Astrocyte (in vitro differentiated cells and primary cell): ENCODE measurements around the gene PICALM. TPM values are rescaled to one million over a fixed set of nuclear protein-coding genes. Genes with fewer than 3 reads are reported as not detected.

Experiments
- DNase-seq: peaks from one replicate; pipeline ENCODE4 v3.0.0-alpha.2; 2010; ENCODE audit warnings: low read depth
- FAIRE-seq: peaks from 2 replicates; lab custom pipeline; 2011; peaks lifted over from hg19 to GRCh38; lab: Jason Lieb, UNC
- H2AFZ ChIP-seq: 2 replicates; pipeline ENCODE4 v1.6.0; 2012; ENCODE audit warnings: low read depth, low read length, inconsistent platforms
- H3K27ac ChIP-seq: 2 replicates; pipeline ENCODE4 v1.5.1; 2011; ENCODE audit warnings: low read depth, low read length, inconsistent platforms
- H3K27me3 ChIP-seq: 2 replicates; pipeline ENCODE4 v1.6.0; 2011; ENCODE audit warnings: low read length, inconsistent platforms; ENCODE audit not compliant: insufficient read depth
- H3K36me3 ChIP-seq: 2 replicates; pipeline ENCODE4 v1.5.1; 2011; ENCODE audit warnings: low read length, inconsistent platforms; ENCODE audit not compliant: insufficient read depth
- H3K4me1 ChIP-seq: 2 replicates; pipeline ENCODE4 v1.5.1; 2011; ENCODE audit warnings: low read length, inconsistent platforms; ENCODE audit not compliant: insufficient read depth
- H3K4me2 ChIP-seq: 2 replicates; pipeline ENCODE4 v1.6.0; 2012; ENCODE audit warnings: low read length, inconsistent platforms
- H3K4me3 ChIP-seq: 2 replicates; pipeline ENCODE4 v1.5.1; 2011; ENCODE audit warnings: low read depth, mild to moderate bottlenecking, low read length, inconsistent platforms; ENCODE audit not compliant: insufficient read depth
- H3K79me2 ChIP-seq: 2 replicates; pipeline ENCODE4 v1.6.0; 2012; ENCODE audit warnings: mild to moderate bottlenecking, low read length, inconsistent platforms; ENCODE audit not compliant: insufficient read depth
- H3K9ac ChIP-seq: 2 replicates; pipeline ENCODE4 v1.6.0; 2012; ENCODE audit warnings: mild to moderate bottlenecking, low read length, inconsistent platforms
- H3K9me3 ChIP-seq: 2 replicates; pipeline ENCODE4 v1.5.1; 2012; ENCODE audit warnings: low read depth, mild to moderate bottlenecking, low read length, inconsistent platforms; ENCODE audit not compliant: insufficient read depth
- H4K20me1 ChIP-seq: 2 replicates; pipeline ENCODE4 v1.6.0; 2012; ENCODE audit warnings: low read length, inconsistent platforms; ENCODE audit not compliant: insufficient read depth
- H3K27ac Mint-ChIP-seq: one replicate; pipeline ENCODE4 v1.8.0; 2021; ENCODE audit warnings: mild to moderate bottlenecking, mixed read lengths; ENCODE audit not compliant: unreplicated experiment
- H3K27me3 Mint-ChIP-seq: one replicate; pipeline ENCODE4 v1.8.0; 2021; ENCODE audit warnings: low read depth, mixed read lengths; ENCODE audit not compliant: unreplicated experiment
- H3K36me3 Mint-ChIP-seq: one replicate; pipeline ENCODE4 v1.8.0; 2021; ENCODE audit warnings: low read depth, mixed read lengths; ENCODE audit not compliant: unreplicated experiment
- H3K4me1 Mint-ChIP-seq: one replicate; pipeline ENCODE4 v1.8.0; 2021; ENCODE audit warnings: low read depth, mixed read lengths; ENCODE audit not compliant: unreplicated experiment
- H3K4me3 Mint-ChIP-seq: one replicate; pipeline ENCODE4 v1.8.0; 2021; ENCODE audit warnings: mild to moderate bottlenecking, moderate library complexity, mixed read lengths; ENCODE audit not compliant: unreplicated experiment
- H3K9me3 Mint-ChIP-seq: one replicate; pipeline ENCODE4 v1.8.0; 2021; ENCODE audit warnings: mild to moderate bottlenecking, mixed read lengths; ENCODE audit not compliant: unreplicated experiment
- EZH2 ChIP-seq: IDR thresholded peaks from 2 replicates; pipeline ENCODE4 v1.6.1; 2012; ENCODE audit warnings: mild to moderate bottlenecking, low read length, inconsistent platforms; ENCODE audit not compliant: insufficient read depth
- total RNA-seq: library from RNA; stranded (reverse); gene quantifications from 2 replicates; pipeline ENCODE4 v1.2.1, GENCODE V29; 2021
- TF ChIP-seq, protein P1 (sequence below): IDR thresholded peaks from 2 replicates; pipeline ENCODE4 v1.5.1; 2011; ENCODE audit warnings: low read depth, mild to moderate bottlenecking, inconsistent platforms, low read length, moderate library complexity; ENCODE audit not compliant: insufficient read depth

PICALM gene
- total RNA-seq, 1 donor from 2014 or later, result 260 TPM

DNA sequence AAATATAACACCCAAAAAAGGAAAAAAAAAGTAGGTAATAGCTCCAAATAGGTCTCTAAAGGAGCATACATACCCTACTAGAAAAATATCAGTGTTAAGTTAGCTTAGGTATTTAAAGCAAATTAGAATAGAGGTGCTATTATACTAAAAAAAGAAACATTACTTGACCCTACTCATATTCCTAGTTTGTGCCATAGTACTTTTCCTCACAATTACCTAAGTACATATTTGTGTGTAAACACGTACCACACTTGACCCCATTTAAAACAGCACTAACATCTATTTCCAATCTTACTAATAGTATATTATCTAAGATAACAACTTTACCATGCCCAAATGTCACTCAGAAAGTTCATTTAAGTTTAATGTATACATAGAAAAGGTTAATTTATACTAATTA, 57.7 kb downstream of the PICALM start:
- Mint-ChIP-seq H3K4me1 (peaks cover 5% of the 10 kb centered on the region), H3K9me3 (no peaks in the 10 kb centered on the region)

DNA sequence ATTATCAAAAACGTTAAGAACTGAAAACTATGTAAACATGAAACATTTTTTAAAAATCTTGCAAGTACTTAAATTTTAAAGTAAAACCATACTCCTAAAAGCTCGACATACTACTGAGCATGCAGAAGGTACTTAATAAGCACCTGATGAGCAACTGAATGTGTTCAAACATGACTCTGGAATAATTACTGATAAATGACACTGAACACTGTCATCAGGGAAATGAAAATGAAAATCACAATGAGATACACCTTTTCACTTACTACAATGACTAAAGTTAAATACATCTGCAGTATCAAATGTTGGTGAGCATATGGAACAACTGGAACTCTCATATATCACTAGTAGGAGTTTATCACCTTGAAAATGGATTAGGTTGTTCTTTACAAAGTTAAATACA, 65.2 kb downstream of the PICALM start:
- H3K36me3 Mint-ChIP-seq, result peaks cover 11% of the 10 kb centered on the region
- H3K4me1 ChIP-seq, result no peaks in the 10 kb centered on the region
- H3K27ac ChIP-seq, result no peak overlapping the region
- TF ChIP-seq, protein P1, sequence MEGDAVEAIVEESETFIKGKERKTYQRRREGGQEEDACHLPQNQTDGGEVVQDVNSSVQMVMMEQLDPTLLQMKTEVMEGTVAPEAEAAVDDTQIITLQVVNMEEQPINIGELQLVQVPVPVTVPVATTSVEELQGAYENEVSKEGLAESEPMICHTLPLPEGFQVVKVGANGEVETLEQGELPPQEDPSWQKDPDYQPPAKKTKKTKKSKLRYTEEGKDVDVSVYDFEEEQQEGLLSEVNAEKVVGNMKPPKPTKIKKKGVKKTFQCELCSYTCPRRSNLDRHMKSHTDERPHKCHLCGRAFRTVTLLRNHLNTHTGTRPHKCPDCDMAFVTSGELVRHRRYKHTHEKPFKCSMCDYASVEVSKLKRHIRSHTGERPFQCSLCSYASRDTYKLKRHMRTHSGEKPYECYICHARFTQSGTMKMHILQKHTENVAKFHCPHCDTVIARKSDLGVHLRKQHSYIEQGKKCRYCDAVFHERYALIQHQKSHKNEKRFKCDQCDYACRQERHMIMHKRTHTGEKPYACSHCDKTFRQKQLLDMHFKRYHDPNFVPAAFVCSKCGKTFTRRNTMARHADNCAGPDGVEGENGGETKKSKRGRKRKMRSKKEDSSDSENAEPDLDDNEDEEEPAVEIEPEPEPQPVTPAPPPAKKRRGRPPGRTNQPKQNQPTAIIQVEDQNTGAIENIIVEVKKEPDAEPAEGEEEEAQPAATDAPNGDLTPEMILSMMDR, result no peak
- TF ChIP-seq EZH2, result no peak
- no peaks in the 10 kb centered on the region for H3K4me1 Mint-ChIP-seq
- H4K20me1 ChIP-seq, result peaks cover 39% of the 10 kb centered on the region
- no peak overlapping the region for H2AFZ ChIP-seq
- no peaks in the 10 kb centered on the region for H3K27me3 ChIP-seq
- no peaks in the 10 kb centered on the region for H3K9me3 ChIP-seq
- FAIRE-seq (peak; percentile 34), DNase-seq (no peak)
- no peak overlapping the region for H3K4me2 ChIP-seq
- no peak overlapping the region for H3K4me3 Mint-ChIP-seq
- peaks cover 79% of the 10 kb centered on the region for H3K36me3 ChIP-seq
- H3K27ac Mint-ChIP-seq, result no peak overlapping the region
- peaks cover 38% of the 10 kb centered on the region for H3K79me2 ChIP-seq
- H3K27me3 Mint-ChIP-seq, result no peaks in the 10 kb centered on the region
- no peaks in the 10 kb centered on the region for H3K9me3 Mint-ChIP-seq
- H3K9ac ChIP-seq, result no peak overlapping the region
- H3K4me3 ChIP-seq, result no peak overlapping the region

More for the DNA sequence above, 57.7 kb downstream of the PICALM start:
- Histone ChIP-seq H4K20me1 (peaks cover 34% of the 10 kb centered on the region), H3K4me2 (no peak overlapping the region), H3K4me3 (no peak overlapping the region), H3K9ac (no peak overlapping the region), H3K27ac (no peak overlapping the region), H3K4me1 (no peaks in the 10 kb centered on the region), H3K9me3 (no peaks in the 10 kb centered on the region), H3K36me3 (peaks cover 55% of the 10 kb centered on the region), H2AFZ (no peak overlapping the region), H3K27me3 (no peaks in the 10 kb centered on the region), H3K79me2 (peaks cover 51% of the 10 kb centered on the region)
- Mint-ChIP-seq H3K4me3 (no peak overlapping the region), H3K36me3 (peaks cover 6% of the 10 kb centered on the region), H3K27ac (no peak overlapping the region), H3K27me3 (no peaks in the 10 kb centered on the region)
- DNase-seq (no peak), FAIRE-seq (no peak)
- no peak for TF ChIP-seq EZH2
- TF ChIP-seq, protein P1, result no peak

DNA sequence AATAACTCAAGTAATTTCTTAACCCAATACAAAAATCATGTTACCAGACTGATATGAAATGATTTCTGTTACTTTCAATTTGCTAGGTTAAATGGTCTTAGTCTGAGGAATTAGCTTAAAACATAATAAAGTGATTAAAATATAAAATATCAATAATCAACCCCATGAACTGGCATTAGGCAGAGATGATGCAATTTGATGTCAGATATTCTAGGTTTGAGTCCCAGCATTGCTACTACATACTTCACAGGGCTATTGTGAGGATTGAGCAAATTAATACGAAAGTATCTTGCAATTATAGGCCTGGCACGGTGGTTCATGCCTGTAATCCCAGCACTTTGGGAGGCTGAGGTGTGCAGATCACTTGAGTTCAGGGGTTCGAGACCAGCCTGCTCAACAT, 66.5 kb downstream of the PICALM start:
- H3K9me3 Mint-ChIP-seq, result no peaks in the 10 kb centered on the region
- Histone ChIP-seq H3K4me2 (no peak overlapping the region), H3K4me3 (no peak overlapping the region), H3K27ac (no peak overlapping the region), H4K20me1 (peaks cover 43% of the 10 kb centered on the region), H2AFZ (no peak overlapping the region), H3K36me3 (peaks cover 77% of the 10 kb centered on the region), H3K9ac (no peak overlapping the region), H3K9me3 (no peaks in the 10 kb centered on the region), H3K27me3 (no peaks in the 10 kb centered on the region), H3K79me2 (peaks cover 33% of the 10 kb centered on the region), H3K4me1 (no peaks in the 10 kb centered on the region)
- no peak overlapping the region for H3K27ac Mint-ChIP-seq
- FAIRE-seq (no peak), DNase-seq (no peak)
- H3K36me3 Mint-ChIP-seq, result peaks cover 7% of the 10 kb centered on the region
- no peaks in the 10 kb centered on the region for H3K4me1 Mint-ChIP-seq
- no peak overlapping the region for H3K4me3 Mint-ChIP-seq
- no peaks in the 10 kb centered on the region for H3K27me3 Mint-ChIP-seq
- TF ChIP-seq, protein P1, result no peak
- no peak for TF ChIP-seq EZH2
